HEK293 (cell line): ENCODE results near the gene PLCB1.

Source experiments
- MZF1 ChIP-seq: fragments of 450-650 bp; formaldehyde crosslinking; IDR thresholded peaks from 2 replicates; pipeline ENCODE4 v1.5.1; 2017; ENCODE audit warnings: missing biosample characterization, missing genetic modification characterization, borderline replicate concordance
- OVOL3 ChIP-seq: fragments of 450-650 bp; formaldehyde crosslinking; IDR thresholded peaks from 2 replicates; pipeline ENCODE4 v1.5.1; 2016; ENCODE audit warnings: missing biosample characterization, missing genetic modification characterization
- WT1 ChIP-seq: fragments of 450-650 bp; formaldehyde crosslinking; IDR thresholded peaks from 2 replicates; pipeline ENCODE4 v1.5.1; 2016; ENCODE audit warnings: missing biosample characterization, missing genetic modification characterization
- ZBTB21 ChIP-seq: fragments of 450-650 bp; formaldehyde crosslinking; IDR thresholded peaks from 2 replicates; pipeline ENCODE4 v1.5.1; 2017; ENCODE audit warnings: missing biosample characterization, missing genetic modification characterization
- ZNF324 ChIP-seq: fragments of 450-650 bp; formaldehyde crosslinking; IDR thresholded peaks from 2 replicates; pipeline ENCODE4 v1.5.1; 2016; ENCODE audit warnings: missing biosample characterization, missing genetic modification characterization
- ZNF37A ChIP-seq: fragments of 450-650 bp; IDR thresholded peaks from 2 replicates; pipeline ENCODE4 v1.5.1; 2018; ENCODE audit warnings: missing biosample characterization, missing genetic modification characterization
- ZNF529 ChIP-seq: fragments of 450-650 bp; formaldehyde crosslinking; IDR thresholded peaks from 2 replicates; pipeline ENCODE4 v1.5.1; 2017; ENCODE audit warnings: missing genetic modification characterization, missing biosample characterization; ENCODE audit not compliant: insufficient replicate concordance
- ZNF561 ChIP-seq: fragments of 450-650 bp; IDR thresholded peaks from 2 replicates; pipeline ENCODE4 v1.5.1; 2018; ENCODE audit warnings: missing biosample characterization, missing genetic modification characterization, borderline replicate concordance
- ZNF830 ChIP-seq: fragments of 450-650 bp; IDR thresholded peaks from 2 replicates; pipeline ENCODE4 v1.5.0; 2018; ENCODE audit warnings: missing biosample characterization, missing genetic modification characterization, low read depth, mild to moderate bottlenecking, moderate library complexity
- ZSCAN18 ChIP-seq: fragments of 450-650 bp; formaldehyde crosslinking; IDR thresholded peaks from 2 replicates; pipeline ENCODE4 v1.5.1; 2016; ENCODE audit warnings: missing biosample characterization, missing genetic modification characterization
- TF ChIP-seq, protein P1 (sequence below): fragments of 450-650 bp; formaldehyde crosslinking; IDR thresholded peaks from 2 replicates; pipeline ENCODE4 v1.5.1; 2016; ENCODE audit warnings: missing biosample characterization, missing genetic modification characterization
- TF ChIP-seq, protein P2 (sequence below): fragments of 450-650 bp; formaldehyde crosslinking; IDR thresholded peaks from 2 replicates; pipeline ENCODE4 v1.5.1; 2016; ENCODE audit warnings: missing biosample characterization, missing genetic modification characterization
- TF ChIP-seq, protein P3 (sequence below): fragments of 450-650 bp; formaldehyde crosslinking; IDR thresholded peaks from 2 replicates; pipeline ENCODE4 v1.5.1; 2016; ENCODE audit warnings: missing biosample characterization, missing genetic modification characterization

- TF ChIP-seq ZNF561 (tag by site-specific recombination) (no peak), MZF1 (tag by site-specific recombination) (no peak), ZNF529 (tag by site-specific recombination) (no peak), ZBTB21 (tag by site-specific recombination) (no peak), ZSCAN18 (no peak), ZNF324 (tag by site-specific recombination) (no peak), WT1 (no peak), ZNF37A (tag by site-specific recombination) (no peak), ZNF830 (tag by site-specific recombination) (no peak), OVOL3 (tag by site-specific recombination) (no peak)
- TF ChIP-seq, protein P1, sequence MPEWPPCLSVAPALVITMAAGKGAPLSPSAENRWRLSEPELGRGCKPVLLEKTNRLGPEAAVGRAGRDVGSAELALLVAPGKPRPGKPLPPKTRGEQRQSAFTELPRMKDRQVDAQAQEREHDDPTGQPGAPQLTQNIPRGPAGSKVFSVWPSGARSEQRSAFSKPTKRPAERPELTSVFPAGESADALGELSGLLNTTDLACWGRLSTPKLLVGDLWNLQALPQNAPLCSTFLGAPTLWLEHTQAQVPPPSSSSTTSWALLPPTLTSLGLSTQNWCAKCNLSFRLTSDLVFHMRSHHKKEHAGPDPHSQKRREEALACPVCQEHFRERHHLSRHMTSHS (tag by site-specific recombination), result no peak
- TF ChIP-seq, protein P2, sequence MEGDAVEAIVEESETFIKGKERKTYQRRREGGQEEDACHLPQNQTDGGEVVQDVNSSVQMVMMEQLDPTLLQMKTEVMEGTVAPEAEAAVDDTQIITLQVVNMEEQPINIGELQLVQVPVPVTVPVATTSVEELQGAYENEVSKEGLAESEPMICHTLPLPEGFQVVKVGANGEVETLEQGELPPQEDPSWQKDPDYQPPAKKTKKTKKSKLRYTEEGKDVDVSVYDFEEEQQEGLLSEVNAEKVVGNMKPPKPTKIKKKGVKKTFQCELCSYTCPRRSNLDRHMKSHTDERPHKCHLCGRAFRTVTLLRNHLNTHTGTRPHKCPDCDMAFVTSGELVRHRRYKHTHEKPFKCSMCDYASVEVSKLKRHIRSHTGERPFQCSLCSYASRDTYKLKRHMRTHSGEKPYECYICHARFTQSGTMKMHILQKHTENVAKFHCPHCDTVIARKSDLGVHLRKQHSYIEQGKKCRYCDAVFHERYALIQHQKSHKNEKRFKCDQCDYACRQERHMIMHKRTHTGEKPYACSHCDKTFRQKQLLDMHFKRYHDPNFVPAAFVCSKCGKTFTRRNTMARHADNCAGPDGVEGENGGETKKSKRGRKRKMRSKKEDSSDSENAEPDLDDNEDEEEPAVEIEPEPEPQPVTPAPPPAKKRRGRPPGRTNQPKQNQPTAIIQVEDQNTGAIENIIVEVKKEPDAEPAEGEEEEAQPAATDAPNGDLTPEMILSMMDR (tag by site-specific recombination), result no peak
- TF ChIP-seq, protein P3, sequence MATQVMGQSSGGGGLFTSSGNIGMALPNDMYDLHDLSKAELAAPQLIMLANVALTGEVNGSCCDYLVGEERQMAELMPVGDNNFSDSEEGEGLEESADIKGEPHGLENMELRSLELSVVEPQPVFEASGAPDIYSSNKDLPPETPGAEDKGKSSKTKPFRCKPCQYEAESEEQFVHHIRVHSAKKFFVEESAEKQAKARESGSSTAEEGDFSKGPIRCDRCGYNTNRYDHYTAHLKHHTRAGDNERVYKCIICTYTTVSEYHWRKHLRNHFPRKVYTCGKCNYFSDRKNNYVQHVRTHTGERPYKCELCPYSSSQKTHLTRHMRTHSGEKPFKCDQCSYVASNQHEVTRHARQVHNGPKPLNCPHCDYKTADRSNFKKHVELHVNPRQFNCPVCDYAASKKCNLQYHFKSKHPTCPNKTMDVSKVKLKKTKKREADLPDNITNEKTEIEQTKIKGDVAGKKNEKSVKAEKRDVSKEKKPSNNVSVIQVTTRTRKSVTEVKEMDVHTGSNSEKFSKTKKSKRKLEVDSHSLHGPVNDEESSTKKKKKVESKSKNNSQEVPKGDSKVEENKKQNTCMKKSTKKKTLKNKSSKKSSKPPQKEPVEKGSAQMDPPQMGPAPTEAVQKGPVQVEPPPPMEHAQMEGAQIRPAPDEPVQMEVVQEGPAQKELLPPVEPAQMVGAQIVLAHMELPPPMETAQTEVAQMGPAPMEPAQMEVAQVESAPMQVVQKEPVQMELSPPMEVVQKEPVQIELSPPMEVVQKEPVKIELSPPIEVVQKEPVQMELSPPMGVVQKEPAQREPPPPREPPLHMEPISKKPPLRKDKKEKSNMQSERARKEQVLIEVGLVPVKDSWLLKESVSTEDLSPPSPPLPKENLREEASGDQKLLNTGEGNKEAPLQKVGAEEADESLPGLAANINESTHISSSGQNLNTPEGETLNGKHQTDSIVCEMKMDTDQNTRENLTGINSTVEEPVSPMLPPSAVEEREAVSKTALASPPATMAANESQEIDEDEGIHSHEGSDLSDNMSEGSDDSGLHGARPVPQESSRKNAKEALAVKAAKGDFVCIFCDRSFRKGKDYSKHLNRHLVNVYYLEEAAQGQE (tag by site-specific recombination), result no peak
Observed at GRCh38 chr20:8357703-8358102, 225.6 kb downstream of the PLCB1 start.
